HepG2 (cell line): Measurements from ENCODE around the gene PLIN3. TPM values are rescaled to one million over a fixed set of nuclear protein-coding genes. Genes with fewer than 3 reads are reported as not detected.
A peak's percentile ranks its signal among the peaks of the same experiment; 100 is the strongest.

Experiments used
- DRAP1 ChIP-seq: IDR thresholded peaks from 2 replicates; pipeline ENCODE4 v1.6.1; 2016; ENCODE audit warnings: missing genetic modification reagents, missing compliant biosample characterization
- FOSL2 ChIP-seq: sonication (generic); formaldehyde crosslinking; IDR thresholded peaks from 2 replicates; pipeline ENCODE4 v1.4.0; 2020; ENCODE audit warnings: missing genetic modification reagents
- JUNB ChIP-seq: sonication (generic); formaldehyde crosslinking; IDR thresholded peaks from 2 replicates; pipeline ENCODE4 v1.8.0; 2022; ENCODE audit warnings: missing genetic modification reagents, mild to moderate bottlenecking, borderline replicate concordance
- JUND ChIP-seq: sonication (generic); formaldehyde crosslinking; IDR thresholded peaks from 2 replicates; pipeline ENCODE4 v1.8.0; 2022; ENCODE audit warnings: mild to moderate bottlenecking, missing genetic modification reagents
- NR2F1 ChIP-seq, 2 experiments: fragments of 450-650 bp in 1 of 2; formaldehyde crosslinking in 1 of 2; IDR thresholded peaks; 2 replicates each; pipeline versions ENCODE4 v1.5.0 to v1.6.1; 2016 to 2020; ENCODE audit warnings: mild to moderate bottlenecking in 1 of 2, missing compliant biosample characterization in 1 of 2, missing genetic modification reagents in 1 of 2, moderate library complexity in 1 of 2
- SMC3 ChIP-seq: IDR thresholded peaks from 2 replicates; pipeline ENCODE4 v1.6.1; 2011; ENCODE audit warnings: low read length, improper control_type of control experiment
- SNAPC4 ChIP-seq: sonication (generic); formaldehyde crosslinking; IDR thresholded peaks from 2 replicates; pipeline ENCODE4 v1.4.0; 2020; ENCODE audit warnings: mild to moderate bottlenecking, missing genetic modification reagents
- UBTF ChIP-seq: sonication (generic); formaldehyde crosslinking; IDR thresholded peaks from 2 replicates; pipeline ENCODE4 v1.4.0; 2020; ENCODE audit warnings: mild to moderate bottlenecking, missing genetic modification reagents
- ZBED4 ChIP-seq: sonication (generic); formaldehyde crosslinking; IDR thresholded peaks from 2 replicates; pipeline ENCODE4 v1.4.0; 2020; ENCODE audit warnings: missing genetic modification reagents, borderline replicate concordance
- ZBTB33 ChIP-seq: sonication (generic); formaldehyde crosslinking; IDR thresholded peaks from 2 replicates; pipeline ENCODE4 v1.4.0; 2020; ENCODE audit warnings: missing genetic modification reagents
- ZNF121 ChIP-seq: sonication (generic); formaldehyde crosslinking; IDR thresholded peaks from 2 replicates; pipeline ENCODE4 v1.5.0; 2020; ENCODE audit warnings: mild to moderate bottlenecking, missing genetic modification reagents
- ZNF354B ChIP-seq: sonication (generic); formaldehyde crosslinking; IDR thresholded peaks from 2 replicates; pipeline ENCODE4 v1.8.0; 2022; ENCODE audit warnings: mild to moderate bottlenecking, missing genetic modification reagents
- ZNF660 ChIP-seq: sonication (generic); formaldehyde crosslinking; IDR thresholded peaks from 2 replicates; pipeline ENCODE4 v1.5.1; 2020; ENCODE audit warnings: mild to moderate bottlenecking, low read depth, missing genetic modification reagents, borderline replicate concordance
- polyA plus RNA-seq, 8 experiments: library from polyadenylated mRNA; depleted of rRNA in 3 of 8; stranded (reverse) in 7 of 8; unstranded in 1 of 8; fragments of >200 nt; fragmentation: Illumina TruSeq in 4 of 8; extraction: Trizol in 4 of 8; gene quantifications; 2 replicates each; pipeline versions ENCODE4 v1.2.1 to v1.2.3, GENCODE V29; 2011 to 2016; ENCODE audit warnings: low read depth in 4 of 8, missing spikeins in 1 of 8, mixed read lengths in 1 of 8; ENCODE audit not compliant: insufficient read depth in 1 of 8
- total RNA-seq, 5 experiments: library from RNA; depleted of rRNA; stranded (reverse); fragments of >200 nt; fragmentation: Illumina TruSeq; extraction: Trizol; gene quantifications; 2 replicates each; pipeline ENCODE4 v1.2.3, GENCODE V29; 2016; ENCODE audit warnings: low read depth in 1 of 5

Gene PLIN3
- total and polyA plus RNA-seq, 2 of the 13 experiments (the other 11 are each of a cell fraction or from before 2014, with no cell fraction given): 49.3 to 57.9 TPM

GRCh38 chr19:4803736-4804695 is 63.5 kb downstream of the PLIN3 start (continued):
- TF ChIP-seq ZNF121 (CRISPR knock-in tag) (peak; percentile 91; the same call in 1 of the 2 replicates), FOSL2 (CRISPR knock-in tag) (peak; percentile 26; the same call in 1 of the 2 replicates), SNAPC4 (CRISPR knock-in tag) (no peak), ZBTB33 (CRISPR knock-in tag) (0 out of 2 replicates have a peak, but pooled peaks have one; percentile 29), SMC3 (peak; percentile 47), ZNF660 (CRISPR knock-in tag) (no peak), JUNB (CRISPR knock-in tag) (no peak), DRAP1 (no peak), UBTF (CRISPR knock-in tag) (no peak), ZBED4 (CRISPR knock-in tag) (peak; percentile 67; the same call in 1 of the 2 replicates), NR2F1 (CRISPR knock-in tag; IDR thresholded peaks at IDR 0.05) (no peak), ZNF354B (CRISPR knock-in tag) (no peak), JUND (CRISPR knock-in tag) (no peak)
